ENCODE data around the gene TSEN54.

Gene TSEN54

GRCh38 chr17:75544250-75544649, 27.9 kb downstream of the TSEN54 start:
- DNase-seq (ENCODE audit: low read depth in 3 of 3): no peak

- DNase-seq (ENCODE audit: low read depth in 3 of 3): no peak
Observed at GRCh38 chr17:75546181-75546580, 29.9 kb downstream of the TSEN54 start.

GRCh38 chr17:75547091-75547490, 30.8 kb downstream of the TSEN54 start:
- DNase-seq (ENCODE audit: low read depth in 3 of 3): no peak

- no peak for DNase-seq (ENCODE audit: low read depth in 3 of 3)
Observed at GRCh38 chr17:75548813-75549212, 32.5 kb downstream of the TSEN54 start.

- DNase-seq (ENCODE audit: low read depth in 3 of 3): no peak
Observed at GRCh38 chr17:75549246-75550138, 33.2 kb downstream of the TSEN54 start.

GRCh38 chr17:75550139-75550465, 33.8 kb downstream of the TSEN54 start:
- DNase-seq (ENCODE audit: low read depth in 3 of 3): no peak

GRCh38 chr17:75551266-75551665, 34.9 kb downstream of the TSEN54 start:
- DNase-seq (ENCODE audit: low read depth in 3 of 3): no peak

- DNase-seq (ENCODE audit: low read depth in 3 of 3): no peak
Observed at GRCh38 chr17:75552425-75553294, 36.3 kb downstream of the TSEN54 start.

GRCh38 chr17:75553295-75554110, 37.2 kb downstream of the TSEN54 start:
- DNase-seq (ENCODE audit: low read depth in 3 of 3): no peak

GRCh38 chr17:75555679-75556153, 39.4 kb downstream of the TSEN54 start:
- no peak for DNase-seq (ENCODE audit: low read depth in 3 of 3)

- DNase-seq (ENCODE audit: low read depth in 3 of 3): no peak
Observed at GRCh38 chr17:75557075-75557851, 40.9 kb downstream of the TSEN54 start.

GRCh38 chr17:75557852-75558665, 41.7 kb downstream of the TSEN54 start:
- no peak for DNase-seq (ENCODE audit: low read depth in 3 of 3)

- no peak for DNase-seq (ENCODE audit: low read depth in 3 of 3)
Observed at GRCh38 chr17:75558666-75559530, 42.6 kb downstream of the TSEN54 start.

- no peak for DNase-seq (ENCODE audit: low read depth in 3 of 3)
Observed at GRCh38 chr17:75559958-75560533, 43.7 kb downstream of the TSEN54 start.

GRCh38 chr17:75561927-75562603, 45.7 kb downstream of the TSEN54 start:
- no peak for DNase-seq (ENCODE audit: low read depth in 3 of 3)

GRCh38 chr17:75563063-75563758, 46.9 kb downstream of the TSEN54 start:
- no peak for DNase-seq (ENCODE audit: low read depth in 3 of 3)

- DNase-seq (ENCODE audit: low read depth in 3 of 3): no peak
Observed at GRCh38 chr17:75564195-75564594, 47.9 kb downstream of the TSEN54 start.

GRCh38 chr17:75565066-75565465, 48.7 kb downstream of the TSEN54 start:
- DNase-seq (ENCODE audit: low read depth in 3 of 3): no peak
